Upper lobe of left lung (tissue), 6 donors: ENCODE data around the gene HCK. TPM values are rescaled to one million over a fixed set of nuclear protein-coding genes. Genes with fewer than 3 reads are reported as not detected.

ENCODE experiments used
- ATAC-seq, 2 donors: fragments of 200-7000 bp; cut with Tn5 transposase; one replicate each; pipeline ENCODE4 v1.9.1; 2022; ENCODE audit warnings: mild to moderate bottlenecking in 2 of 2, moderate library complexity in 2 of 2; ENCODE audit not compliant: low FRiP score in 2 of 2
- DNase-seq, 2 donors: peaks; one replicate each; pipeline ENCODE4 v3.0.0-alpha.2; 2019 to 2020
- H3K27ac ChIP-seq, 4 donors: fragments of 200-600 bp; sonication (generic); one replicate each; pipeline ENCODE4 v1.5.1; 2016 to 2019
- H3K27me3 ChIP-seq, 4 donors: fragments of 200-600 bp; sonication (generic); one replicate each; pipeline ENCODE4 v1.5.1; 2017 to 2019
- H3K36me3 ChIP-seq, 4 donors: fragments of 200-600 bp; sonication (generic); one replicate each; pipeline ENCODE4 v1.5.1; 2016 to 2019
- H3K4me1 ChIP-seq, 4 donors: fragments of 200-600 bp; sonication (generic); one replicate each; pipeline ENCODE4 v1.5.1; 2018 to 2019
- H3K4me3 ChIP-seq, 4 donors: fragments of 200-600 bp; sonication (generic); one replicate each; pipeline ENCODE4 v1.5.1; 2017 to 2019; ENCODE audit warnings: mild to moderate bottlenecking in 2 of 4, moderate library complexity in 1 of 4
- H3K9me3 ChIP-seq, 4 donors: fragments of 200-600 bp; sonication (generic); one replicate each; pipeline ENCODE4 v1.5.1; 2018 to 2019
- CTCF ChIP-seq, 6 experiments: fragments of 450-650 bp in 4 of 6; fragments of 200-600 bp in 2 of 6; sonication (generic) in 2 of 6; IDR thresholded peaks; one replicate each; pipeline ENCODE4 v1.5.1; 2016 to 2019; ENCODE audit warnings: antibody characterized with exemption in 6 of 6
- EP300 ChIP-seq, 4 donors: sonication (generic); formaldehyde crosslinking; IDR thresholded peaks; one replicate each; pipeline ENCODE4 v1.5.1; 2017; ENCODE audit warnings: antibody characterized with exemption in 4 of 4, control low read depth in 2 of 4
- POLR2A ChIP-seq, 4 donors: fragments of 450-650 bp; IDR thresholded peaks; one replicate each; pipeline ENCODE4 v1.5.1; 2016 to 2017; ENCODE audit warnings: antibody characterized with exemption in 4 of 4, mild to moderate bottlenecking in 2 of 4
- POLR2AphosphoS5 ChIP-seq, 2 donors: sonication (generic); formaldehyde crosslinking; IDR thresholded peaks; one replicate each; pipeline ENCODE4 v1.5.1; 2017; ENCODE audit warnings: antibody characterized with exemption in 2 of 2
- WGBS, 2 donors: methylation state at CpG; one replicate each; pipeline ENCODE4 v1.1.5; 2017 to 2018; 5-methylcytosine and 5-hydroxymethylcytosine counted together
- total RNA-seq, 6 donors: library from RNA; depleted of rRNA in 4 of 6; stranded (reverse); fragments of >200 nt in 4 of 6; gene quantifications; one replicate each; pipeline versions ENCODE4 v1.1.0 to v1.2.1, GENCODE V29; 2016 to 2021
- donor health status: DM: no; HTN: no; CAD: no; lungs with moderate emphysema.
- donor health status: DM: no; HTN: yes; CAD: no; lungs with severe emphysema.

Gene HCK
- total RNA-seq, 6 donors from 2014 or later = 27.7 to 93.9 (median 69.1) TPM

GRCh38 chr20:32040142-32040953 is 11.7 kb upstream of the HCK start:
- DNase-seq (peak; percentile 52 to 77), ATAC-seq (peak; percentile 84 to 91)
- Histone ChIP-seq H3K4me3 (no peak overlapping the region), H3K36me3 (no peaks in the 10 kb centered on the region), H3K27me3 (no peaks in the 10 kb centered on the region), H3K27ac (peak overlapping the region; percentile 75 to 86 (median 80)), H3K9me3 (no peaks in the 10 kb centered on the region), H3K4me1 (no peaks in the 10 kb centered on the region)
- TF ChIP-seq CTCF (IDR thresholded peaks at IDR 0.05) = no peak
- 50 to 59% methylated on average over 4 to 10 of the region's 10 CpGs for WGBS, 2 donors

GRCh38 chr20:32045999-32046398 is 6.0 kb upstream of the HCK start:
- Histone ChIP-seq H3K27ac (no peak overlapping the region), H3K36me3 (no peaks in the 10 kb centered on the region), H3K9me3 (no peaks in the 10 kb centered on the region), H3K4me3 (no peak overlapping the region), H3K27me3 (peaks cover 0 to under 1% (median 0%) of the 10 kb centered on the region in 4 donors), H3K4me1 (peaks cover 0 to under 1% (median under 1%) of the 10 kb centered on the region in 4 donors)
- no peak for DNase-seq
- ATAC-seq = no peak
- WGBS, 2 donors = 66 to 69% methylated on average over 3 of the region's 3 CpGs
- TF ChIP-seq POLR2A (IDR thresholded peaks at IDR 0.05) (no peak), POLR2AphosphoS5 (IDR thresholded peaks at IDR 0.05) (no peak), EP300 (IDR thresholded peaks at IDR 0.05) (no peak), CTCF (IDR thresholded peaks at IDR 0.05) (no peak)

- DNase-seq (no peak), ATAC-seq (no peak)
- WGBS, 2 donors = 95 to 96% methylated on average over 4 of the region's 4 CpGs
- H3K9me3 ChIP-seq = no peaks in the 10 kb centered on the region
- H3K4me3 ChIP-seq = no peak overlapping the region
- TF ChIP-seq CTCF (IDR thresholded peaks at IDR 0.05) = no peak
- peak overlapping the region in 1 of 4 donors; percentile 92 for H3K27ac ChIP-seq
- no peaks in the 10 kb centered on the region for H3K36me3 ChIP-seq
- H3K4me1 ChIP-seq = peaks cover 2 to 23% (median 16%) of the 10 kb centered on the region in 4 donors
- peaks cover 0 to 20% (median 9%) of the 10 kb centered on the region in 4 donors for H3K27me3 ChIP-seq
Measured at GRCh38 chr20:32050324-32050841, 1.7 kb upstream of the HCK start.

GRCh38 chr20:32050851-32051556 is 1.0 kb upstream of the HCK start:
- Histone ChIP-seq H3K27me3 (peaks cover 0 to 20% (median 9%) of the 10 kb centered on the region in 4 donors), H3K4me1 (peaks cover 2 to 23% (median 16%) of the 10 kb centered on the region in 4 donors), H3K9me3 (no peaks in the 10 kb centered on the region), H3K36me3 (no peaks in the 10 kb centered on the region), H3K27ac (peak overlapping the region; percentile 83 to 93 (median 92)), H3K4me3 (peak overlapping the region in 3 of 4 donors; percentile 42 to 51 (median 49))
- TF ChIP-seq CTCF (IDR thresholded peaks at IDR 0.05) (no peak), POLR2AphosphoS5 (IDR thresholded peaks at IDR 0.05) (peak; percentile 11 to 35)
- peak; percentile 78 for ATAC-seq
- peak; percentile 73 to 77 for DNase-seq
- WGBS, 2 donors = 15 to 17% methylated on average over 15 to 17 of the region's 17 CpGs
